ENCODE measurements around the gene STK17B.

Gene STK17B

GRCh38 chr2:196165016-196165415 lies 6.4 kb downstream of the STK17B start:
- DNase-seq (ENCODE audit: low read depth) = no peak
- TF ChIP-seq, protein P1, sequence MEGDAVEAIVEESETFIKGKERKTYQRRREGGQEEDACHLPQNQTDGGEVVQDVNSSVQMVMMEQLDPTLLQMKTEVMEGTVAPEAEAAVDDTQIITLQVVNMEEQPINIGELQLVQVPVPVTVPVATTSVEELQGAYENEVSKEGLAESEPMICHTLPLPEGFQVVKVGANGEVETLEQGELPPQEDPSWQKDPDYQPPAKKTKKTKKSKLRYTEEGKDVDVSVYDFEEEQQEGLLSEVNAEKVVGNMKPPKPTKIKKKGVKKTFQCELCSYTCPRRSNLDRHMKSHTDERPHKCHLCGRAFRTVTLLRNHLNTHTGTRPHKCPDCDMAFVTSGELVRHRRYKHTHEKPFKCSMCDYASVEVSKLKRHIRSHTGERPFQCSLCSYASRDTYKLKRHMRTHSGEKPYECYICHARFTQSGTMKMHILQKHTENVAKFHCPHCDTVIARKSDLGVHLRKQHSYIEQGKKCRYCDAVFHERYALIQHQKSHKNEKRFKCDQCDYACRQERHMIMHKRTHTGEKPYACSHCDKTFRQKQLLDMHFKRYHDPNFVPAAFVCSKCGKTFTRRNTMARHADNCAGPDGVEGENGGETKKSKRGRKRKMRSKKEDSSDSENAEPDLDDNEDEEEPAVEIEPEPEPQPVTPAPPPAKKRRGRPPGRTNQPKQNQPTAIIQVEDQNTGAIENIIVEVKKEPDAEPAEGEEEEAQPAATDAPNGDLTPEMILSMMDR (IDR thresholded peaks at IDR 0.05; ENCODE audit: control insufficient read depth, insufficient read depth, low read depth, low read length, missing control alignments) = no peak
- no peak overlapping the region for H3K4me3 ChIP-seq (ENCODE audit: control insufficient read depth, low read depth, low read length)

DNA sequence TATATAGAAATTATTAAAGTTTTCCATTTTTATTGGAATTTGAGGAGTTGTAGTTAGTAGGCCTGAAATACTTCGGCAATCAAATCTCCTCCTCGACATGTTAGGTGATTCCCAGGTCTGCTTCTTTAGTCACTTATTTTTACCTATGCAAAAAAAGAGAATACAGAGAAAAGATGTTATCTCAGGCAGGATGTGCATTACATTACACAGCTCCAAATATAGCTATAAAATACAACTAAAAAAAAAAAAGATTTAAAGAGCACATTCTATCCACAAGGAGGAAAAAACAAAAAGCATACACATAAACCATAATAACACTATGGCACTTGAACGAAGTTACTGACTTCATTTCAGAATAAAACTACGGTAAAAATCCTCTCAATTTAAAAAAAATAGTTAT lies 8.1 kb downstream of the STK17B start:
- DNase-seq (ENCODE audit: low read depth) = no peak
- no peak overlapping the region for H3K4me3 ChIP-seq (ENCODE audit: control insufficient read depth, low read depth, low read length)
- TF ChIP-seq, protein P1 (IDR thresholded peaks at IDR 0.05; ENCODE audit: control insufficient read depth, insufficient read depth, low read depth, low read length, missing control alignments) = no peak

- TF ChIP-seq, protein P1 (IDR thresholded peaks at IDR 0.05; ENCODE audit: control insufficient read depth, insufficient read depth, low read depth, low read length, missing control alignments) = no peak
- no peak for DNase-seq (ENCODE audit: low read depth)
- H3K4me3 ChIP-seq (ENCODE audit: control insufficient read depth, low read depth, low read length) = no peak overlapping the region
These were observed 8.7 kb downstream of the STK17B start for GRCh38 chr2:196162586-196163175.

DNA sequence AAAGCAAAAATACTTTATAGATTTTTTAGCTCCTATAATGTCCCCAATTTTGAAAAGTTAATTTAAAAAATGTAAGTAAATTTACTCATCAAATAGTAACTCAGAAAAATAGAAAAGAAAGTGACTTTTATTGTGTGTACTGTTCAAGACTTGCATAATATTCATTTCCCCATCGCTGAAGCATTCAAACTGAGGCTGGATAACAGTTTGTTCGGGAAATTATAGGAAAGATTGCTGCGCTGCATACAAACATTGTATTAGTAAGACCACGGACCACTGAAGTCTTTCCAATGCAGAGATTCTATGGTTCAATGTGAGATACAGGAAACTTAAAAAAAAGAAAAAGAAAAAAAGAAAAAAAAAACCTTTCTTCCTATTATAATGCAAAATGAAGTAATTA lies 10.4 kb downstream of the STK17B start:
- DNase-seq (ENCODE audit: low read depth) = no peak
- no peak overlapping the region for H3K4me3 ChIP-seq (ENCODE audit: control insufficient read depth, low read depth, low read length)
- TF ChIP-seq, protein P1 (IDR thresholded peaks at IDR 0.05; ENCODE audit: control insufficient read depth, insufficient read depth, low read depth, low read length, missing control alignments) = no peak

DNA sequence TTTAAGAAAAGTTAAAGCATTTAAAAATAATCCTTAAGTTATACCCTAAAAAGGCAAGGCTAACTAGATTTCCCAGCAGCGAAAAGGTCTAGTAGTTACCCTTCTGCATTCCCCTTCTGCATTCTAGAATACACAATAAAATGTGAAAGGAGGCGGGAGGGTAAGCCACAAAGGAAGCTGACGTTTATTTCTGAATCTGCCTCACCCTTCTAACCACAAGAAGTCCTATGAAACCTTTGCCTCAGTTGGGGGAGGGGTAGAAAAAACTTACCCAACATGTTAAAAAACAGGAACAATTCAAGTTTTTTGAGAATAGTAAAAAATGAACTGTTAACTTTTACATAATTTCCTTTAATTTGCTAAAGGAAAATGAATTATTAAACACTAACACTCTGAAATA lies 11.3 kb downstream of the STK17B start:
- DNase-seq (ENCODE audit: low read depth) = peak; percentile 89
- H3K4me3 ChIP-seq (ENCODE audit: control insufficient read depth, low read depth, low read length) = no peak overlapping the region
- TF ChIP-seq, protein P1 (IDR thresholded peaks at IDR 0.05; ENCODE audit: control insufficient read depth, insufficient read depth, low read depth, low read length, missing control alignments) = no peak

- no peak for DNase-seq (ENCODE audit: low read depth)
- TF ChIP-seq, protein P1 (IDR thresholded peaks at IDR 0.05; ENCODE audit: control insufficient read depth, insufficient read depth, low read depth, low read length, missing control alignments) = no peak
- no peak overlapping the region for H3K4me3 ChIP-seq (ENCODE audit: control insufficient read depth, low read depth, low read length)
These were observed 12.0 kb downstream of the STK17B start for GRCh38 chr2:196159221-196159892.
